Endothelial cell of umbilical vein (primary cell): Measurements from ENCODE around the gene FAM135A.
"Not testable (repeated sequence)": the region's sequence is repeated elsewhere in the genome, so short reads cannot be mapped to it uniquely, and the experiment has no call there.

Source experiments
- CTCF ChIP-seq, 2 donors: IDR thresholded peaks; 1 replicate in 1 of 2; 2 replicates in 1 of 2; pipeline ENCODE4 v1.5.1; 2011; ENCODE audit warnings: low read length in 2 of 2, mild to moderate bottlenecking in 2 of 2, moderate library complexity in 2 of 2, control low read depth in 1 of 2, inconsistent platforms in 1 of 2, low read depth in 1 of 2; ENCODE audit not compliant: insufficient read depth in 1 of 2; ENCODE audit errors: extremely low read depth in 1 of 2
- EZH2 ChIP-seq: IDR thresholded peaks from 2 replicates; pipeline ENCODE4 v1.6.1; 2012; ENCODE audit warnings: borderline replicate concordance, low read depth, mild to moderate bottlenecking, moderate library complexity, low read length, inconsistent platforms; ENCODE audit not compliant: severe bottlenecking
- GATA2 ChIP-seq: IDR thresholded peaks from 2 replicates; pipeline ENCODE4 v1.7.0; 2011; ENCODE audit warnings: low read depth, mild to moderate bottlenecking, moderate library complexity, mixed read lengths, low read length; ENCODE audit not compliant: insufficient read length, insufficient read depth
- MYC ChIP-seq: IDR thresholded peaks from one replicate; pipeline ENCODE4 v1.6.1; 2011; ENCODE audit warnings: mild to moderate bottlenecking, low read depth, low read length
- POLR2A ChIP-seq: IDR thresholded peaks from 2 replicates; pipeline ENCODE4 v1.6.1; 2012; ENCODE audit warnings: low read depth, mild to moderate bottlenecking, control low read depth, low read length
- TF ChIP-seq, protein P1 (sequence below): IDR thresholded peaks from 2 replicates; pipeline ENCODE4 v1.6.1; 2011; ENCODE audit not compliant: insufficient read depth, insufficient read length

GRCh38 chr6:70486638-70487037 is 73.3 kb downstream of the FAM135A start:
- not testable (repeated sequence) for TF ChIP-seq POLR2A; CTCF (IDR thresholded peaks at IDR 0.05; ENCODE audit: extremely low read depth in 1 of 2, insufficient read depth in 1 of 2, low read depth in 1 of 2, low read length in 2 of 2); EZH2; GATA2; MYC
- TF ChIP-seq, protein P1, sequence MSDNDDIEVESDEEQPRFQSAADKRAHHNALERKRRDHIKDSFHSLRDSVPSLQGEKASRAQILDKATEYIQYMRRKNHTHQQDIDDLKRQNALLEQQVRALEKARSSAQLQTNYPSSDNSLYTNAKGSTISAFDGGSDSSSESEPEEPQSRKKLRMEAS, result not testable (repeated sequence)
